ENCODE measurements around the gene WDR20. TPM values are rescaled to one million over a fixed set of nuclear protein-coding genes. Genes with fewer than 3 reads are reported as not detected.

Gene WDR20
- total and polyA plus RNA-seq, 10 of the 15 experiments (the other 5 are each of a cell fraction or from before 2014, with no cell fraction given), result 9.1 to 25.9 (median 18.4) TPM

DNA sequence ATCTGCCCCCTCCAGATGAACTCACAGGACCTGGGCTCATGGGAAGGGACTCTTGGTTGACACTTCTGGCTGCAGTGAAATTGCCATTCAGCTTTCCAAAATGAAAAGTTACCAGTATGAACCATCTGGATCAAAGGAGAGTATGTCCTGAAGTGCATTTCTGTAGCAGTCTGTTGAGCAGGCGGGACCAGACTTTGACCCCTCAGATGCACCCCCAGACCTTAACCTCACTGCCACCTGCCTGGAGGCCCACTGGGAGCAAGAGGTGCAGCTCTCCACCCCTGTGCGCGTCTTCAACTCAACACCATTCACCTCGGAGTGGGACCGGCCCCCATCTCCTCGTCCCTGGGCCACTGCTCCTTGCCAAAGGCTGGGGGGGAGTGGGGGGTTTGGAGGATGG, 110.3 kb downstream of the WDR20 start:
- no peak overlapping the region for H3K4me3 ChIP-seq
- no peak overlapping the region for H2AFZ ChIP-seq (ENCODE audit: control insufficient read depth, low read depth, low read length)
- no peaks in the 10 kb centered on the region for H3K27me3 ChIP-seq (replicated peaks in 1 of 2; ENCODE audit: control insufficient read depth in 2 of 2, insufficient read depth in 2 of 2, low read length in 1 of 2)
- no peaks in the 10 kb centered on the region for H3K4me1 ChIP-seq (ENCODE audit: control insufficient read depth, insufficient read depth, low read length)
- no peak overlapping the region for H3K27ac ChIP-seq (ENCODE audit: control insufficient read depth, insufficient read depth)
- no peak for ATAC-seq
- ChIA-PET SMC1A (ENCODE audit: uncharacterized antibody, unreplicated experiment) (no interaction called here), POLR2A (no interaction called here), RAD21 (ENCODE audit: unreplicated experiment) (no interaction called here), CTCF (no interaction called here)
- no peaks in the 10 kb centered on the region for H3K79me2 ChIP-seq (ENCODE audit: control insufficient read depth, insufficient read depth, low read length)
- 64% methylated on average over 6 of the region's 6 CpGs for WGBS (ENCODE audit: insufficient coverage, insufficient replicate concordance, low lambda C conversion rate, missing lambda C conversion rate)
- DNase-seq (ENCODE audit: low read depth, low spot score), result no peak
- FAIRE-seq, result no peak
- in situ Hi-C loops (cut with MboI), result no loop called here
- no TSS peak for BruUV-seq (replicated peaks)
- H3K9me3 ChIP-seq (replicated peaks; ENCODE audit: control insufficient read depth, insufficient read depth, low read length), result no peaks in the 10 kb centered on the region
- H4K20me1 ChIP-seq (ENCODE audit: control insufficient read depth, insufficient read depth), result no peaks in the 10 kb centered on the region
- no peak overlapping the region for H3K4me2 ChIP-seq (ENCODE audit: control insufficient read depth, insufficient read depth)
- no peak overlapping the region for H3K9ac ChIP-seq (ENCODE audit: control insufficient read depth, insufficient read depth, low read length)
- TF ChIP-seq TAF1 (IDR thresholded peaks at IDR 0.05; ENCODE audit: borderline replicate concordance, low read depth, low read length) (no peak), PML (IDR thresholded peaks at IDR 0.05; ENCODE audit: low read length) (no peak), EZH2 (IDR thresholded peaks at IDR 0.05; ENCODE audit: borderline replicate concordance, control insufficient read depth, low read depth, low read length) (no peak), BACH1 (IDR thresholded peaks at IDR 0.05; ENCODE audit: borderline replicate concordance) (no peak), SIX5 (IDR thresholded peaks at IDR 0.05; ENCODE audit: low read depth, low read length, severe bottlenecking) (no peak), ZNF207 (IDR thresholded peaks at IDR 0.05; ENCODE audit: borderline replicate concordance) (no peak), RAD51 (IDR thresholded peaks at IDR 0.05) (no peak), SREBF1 (IDR thresholded peaks at IDR 0.05; ENCODE audit: low read length) (no peak)
- TF ChIP-seq, protein P1, sequence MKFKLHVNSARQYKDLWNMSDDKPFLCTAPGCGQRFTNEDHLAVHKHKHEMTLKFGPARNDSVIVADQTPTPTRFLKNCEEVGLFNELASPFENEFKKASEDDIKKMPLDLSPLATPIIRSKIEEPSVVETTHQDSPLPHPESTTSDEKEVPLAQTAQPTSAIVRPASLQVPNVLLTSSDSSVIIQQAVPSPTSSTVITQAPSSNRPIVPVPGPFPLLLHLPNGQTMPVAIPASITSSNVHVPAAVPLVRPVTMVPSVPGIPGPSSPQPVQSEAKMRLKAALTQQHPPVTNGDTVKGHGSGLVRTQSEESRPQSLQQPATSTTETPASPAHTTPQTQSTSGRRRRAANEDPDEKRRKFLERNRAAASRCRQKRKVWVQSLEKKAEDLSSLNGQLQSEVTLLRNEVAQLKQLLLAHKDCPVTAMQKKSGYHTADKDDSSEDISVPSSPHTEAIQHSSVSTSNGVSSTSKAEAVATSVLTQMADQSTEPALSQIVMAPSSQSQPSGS (IDR thresholded peaks at IDR 0.05; ENCODE audit: low read length), result no peak
- TF ChIP-seq, protein P2, sequence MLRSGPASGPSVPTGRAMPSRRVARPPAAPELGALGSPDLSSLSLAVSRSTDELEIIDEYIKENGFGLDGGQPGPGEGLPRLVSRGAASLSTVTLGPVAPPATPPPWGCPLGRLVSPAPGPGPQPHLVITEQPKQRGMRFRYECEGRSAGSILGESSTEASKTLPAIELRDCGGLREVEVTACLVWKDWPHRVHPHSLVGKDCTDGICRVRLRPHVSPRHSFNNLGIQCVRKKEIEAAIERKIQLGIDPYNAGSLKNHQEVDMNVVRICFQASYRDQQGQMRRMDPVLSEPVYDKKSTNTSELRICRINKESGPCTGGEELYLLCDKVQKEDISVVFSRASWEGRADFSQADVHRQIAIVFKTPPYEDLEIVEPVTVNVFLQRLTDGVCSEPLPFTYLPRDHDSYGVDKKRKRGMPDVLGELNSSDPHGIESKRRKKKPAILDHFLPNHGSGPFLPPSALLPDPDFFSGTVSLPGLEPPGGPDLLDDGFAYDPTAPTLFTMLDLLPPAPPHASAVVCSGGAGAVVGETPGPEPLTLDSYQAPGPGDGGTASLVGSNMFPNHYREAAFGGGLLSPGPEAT (IDR thresholded peaks at IDR 0.05; ENCODE audit: low read depth), result no peak
- H3K36me3 ChIP-seq (ENCODE audit: control insufficient read depth in 2 of 2, insufficient read depth in 2 of 2, low read length in 1 of 2), result no peaks in the 10 kb centered on the region
- intact Hi-C loops (cut with micrococcal nuclease; ENCODE audit: unreplicated experiment), result no loop called here

Measured in GM12878 (cell line).